A549 (cell line): ENCODE measurements around the gene STARD9. TPM values are rescaled to one million over a fixed set of nuclear protein-coding genes. Genes with fewer than 3 reads are reported as not detected.

Experiments
- ATAC-seq, 2 experiments: fragments of 200-7000 bp in 1 of 2; fragments of >200 bp in 1 of 2; cut with Nextera tagmentation in 1 of 2; cut with Tn5 transposase in 1 of 2; 3 replicates each; pipeline versions ENCODE4 v1.8.0 to v1.9.1; 2018 to 2020; ENCODE audit warnings: mild to moderate bottlenecking in 1 of 2, moderate library complexity in 1 of 2
- CTCF ChIA-PET: fragments of 300-600 bp; sonication (Branson Sonifier 250); formaldehyde crosslinking; extraction: SDS; loops from one replicate; lab custom pipeline; 2021; ENCODE audit warnings: antibody characterized with exemption, inconsistent platforms; lab: Yijun Ruan, JAX
- POLR2A ChIA-PET: fragments of 350-600 bp; formaldehyde crosslinking; extraction: SDS; loops from one replicate; lab custom pipeline; 2021; ENCODE audit warnings: antibody characterized with exemption, inconsistent platforms; lab: Yijun Ruan, JAX
- DNase-seq, 2 experiments: peaks; one replicate each; pipeline versions ENCODE4 v3.0.0 to v3.0.0-alpha.2; 2011 to 2016; ENCODE audit warnings: low read depth in 1 of 2, low spot score in 1 of 2
- FAIRE-seq: peaks from 2 replicates; lab custom pipeline; 2011; peaks lifted over from hg19 to GRCh38; lab: Jason Lieb, UNC
- H3K27ac ChIP-seq, 2 experiments: fragments of >200 bp; sonication (Bioruptor Twin); formaldehyde crosslinking; 3 replicates each; pipeline ENCODE4 v1.5.1; 2016 to 2017
- H3K4me1 ChIP-seq: fragments of >200 bp; sonication (Bioruptor Twin); formaldehyde crosslinking; 3 replicates; pipeline ENCODE4 v1.6.1; 2016
- H3K4me2 ChIP-seq: fragments of >200 bp; sonication (Bioruptor Twin); formaldehyde crosslinking; 3 replicates; pipeline ENCODE4 v1.6.1; 2016
- H3K4me3 ChIP-seq: fragments of >200 bp; sonication (Bioruptor Twin); formaldehyde crosslinking; 3 replicates; pipeline ENCODE4 v1.5.1; 2016
- H3K9me3 ChIP-seq: fragments of >200 bp; sonication (Bioruptor Twin); formaldehyde crosslinking; 3 replicates; pipeline ENCODE4 v1.6.1; 2016
- CBX2 ChIP-seq: fragments of 200-600 bp; sonication (generic); IDR thresholded peaks from 2 replicates; pipeline ENCODE4 v1.6.1; 2016; ENCODE audit warnings: low read depth, mild to moderate bottlenecking, borderline replicate concordance
- CHD2 ChIP-seq: fragments of 150-350 bp; IDR thresholded peaks from 2 replicates; pipeline ENCODE4 v1.6.1; 2014; ENCODE audit warnings: low read length; ENCODE audit not compliant: partially characterized antibody
- CHD4 ChIP-seq: fragments of 200-600 bp; sonication (generic); IDR thresholded peaks from 2 replicates; pipeline ENCODE4 v1.6.1; 2016; ENCODE audit warnings: antibody characterized with exemption, mild to moderate bottlenecking, borderline replicate concordance
- EHF ChIP-seq: fragments of 250-450 bp; sonication (Bioruptor Pico); IDR thresholded peaks from 2 replicates; pipeline ENCODE4 v1.5.0; 2020; ENCODE audit warnings: mild to moderate bottlenecking
- EHMT2 ChIP-seq: fragments of 200-600 bp; sonication (generic); IDR thresholded peaks from 2 replicates; pipeline ENCODE4 v1.6.1; 2016; ENCODE audit warnings: antibody characterized with exemption, low read depth, mild to moderate bottlenecking, moderate library complexity
- ELK1 ChIP-seq: fragments of 150-350 bp; IDR thresholded peaks from 2 replicates; pipeline ENCODE4 v1.6.1; 2014; ENCODE audit warnings: low read depth, mild to moderate bottlenecking, low read length
- EP300 ChIP-seq, 2 experiments: fragments of >200 bp; sonication (Bioruptor Twin); formaldehyde crosslinking; IDR thresholded peaks; 2 replicates in 1 of 2; 3 replicates in 1 of 2; pipeline ENCODE4 v1.6.1; 2016 to 2017
- ESRRA ChIP-seq: fragments of 150-350 bp; IDR thresholded peaks from 2 replicates; pipeline ENCODE4 v1.6.1; 2014; ENCODE audit warnings: mild to moderate bottlenecking, low read length, borderline replicate concordance
- FOSB ChIP-seq: fragments of 250-450 bp; sonication (Bioruptor Pico); IDR thresholded peaks from 2 replicates; pipeline ENCODE4 v1.5.0; 2020; ENCODE audit warnings: mild to moderate bottlenecking, moderate library complexity
- FOSL2 ChIP-seq, 2 experiments: fragments of 450-650 bp in 1 of 2; fragments of >200 bp in 1 of 2; sonication (Bioruptor Twin) in 1 of 2; formaldehyde crosslinking; IDR thresholded peaks; 2 replicates each; pipeline versions ENCODE4 v1.5.0 to v1.6.1; 2016 to 2020; ENCODE audit warnings: mild to moderate bottlenecking in 1 of 2, moderate library complexity in 1 of 2
- GATA3 ChIP-seq: IDR thresholded peaks from 2 replicates; pipeline ENCODE4 v1.6.1; 2012; ENCODE audit warnings: borderline replicate concordance
- HDAC2 ChIP-seq: fragments of 200-600 bp; sonication (generic); IDR thresholded peaks from 2 replicates; pipeline ENCODE4 v1.6.1; 2016
- HEYL ChIP-seq: fragments of 250-450 bp; sonication (Bioruptor Pico); IDR thresholded peaks from 2 replicates; pipeline ENCODE4 v1.8.0; 2021; ENCODE audit warnings: mild to moderate bottlenecking, moderate library complexity
- HMGXB4 ChIP-seq: fragments of 250-450 bp; sonication (Bioruptor Pico); IDR thresholded peaks from 2 replicates; pipeline ENCODE4 v1.5.0; 2021; ENCODE audit warnings: mild to moderate bottlenecking, moderate library complexity, borderline replicate concordance
- HOXB13 ChIP-seq: fragments of 250-450 bp; sonication (Bioruptor Pico); IDR thresholded peaks from 2 replicates; pipeline ENCODE4 v1.5.0; 2020; ENCODE audit warnings: low read depth, mild to moderate bottlenecking, moderate library complexity
- HOXB5 ChIP-seq: fragments of 250-450 bp; sonication (Bioruptor Pico); IDR thresholded peaks from 2 replicates; pipeline ENCODE4 v1.5.0; 2020; ENCODE audit warnings: mild to moderate bottlenecking, moderate library complexity
- KDM1A ChIP-seq: fragments of 200-600 bp; sonication (generic); IDR thresholded peaks from 2 replicates; pipeline ENCODE4 v1.6.1; 2016; ENCODE audit warnings: low read depth, mild to moderate bottlenecking
- KDM5A ChIP-seq: fragments of 200-600 bp; sonication (generic); IDR thresholded peaks from 2 replicates; pipeline ENCODE4 v1.6.1; 2016; ENCODE audit warnings: antibody characterized with exemption, mild to moderate bottlenecking
- MAFK ChIP-seq: fragments of 450-650 bp; IDR thresholded peaks from 2 replicates; pipeline ENCODE4 v1.6.1; 2014; ENCODE audit not compliant: partially characterized antibody
- MAZ ChIP-seq: fragments of 150-350 bp; IDR thresholded peaks from 2 replicates; pipeline ENCODE4 v1.6.1; 2014; ENCODE audit warnings: antibody characterized with exemption, low read depth, low read length, borderline replicate concordance
- MYC ChIP-seq: IDR thresholded peaks from 2 replicates; pipeline ENCODE4 v1.6.1; 2012; ENCODE audit warnings: mild to moderate bottlenecking, inconsistent platforms, low read length, improper control_type of control experiment, borderline replicate concordance
- NPAS2 ChIP-seq: fragments of 250-450 bp; sonication (Bioruptor Pico); IDR thresholded peaks from 2 replicates; pipeline ENCODE4 v1.8.0; 2022; ENCODE audit warnings: mild to moderate bottlenecking, moderate library complexity, borderline replicate concordance
- NR3C1 ChIP-seq: fragments of >200 bp; sonication (Bioruptor Twin); formaldehyde crosslinking; IDR thresholded peaks from 3 replicates; pipeline ENCODE4 v1.6.1; 2017
- PBX3 ChIP-seq: IDR thresholded peaks from 2 replicates; pipeline ENCODE4 v1.6.1; 2012
- RCOR1 ChIP-seq: fragments of 150-350 bp; IDR thresholded peaks from 2 replicates; pipeline ENCODE4 v1.6.1; 2014; ENCODE audit warnings: antibody characterized with exemption, low read length, low read depth
- SMC3 ChIP-seq: fragments of >200 bp; sonication (Bioruptor Twin); formaldehyde crosslinking; IDR thresholded peaks from 3 replicates; pipeline ENCODE4 v1.6.1; 2018; ENCODE audit warnings: inconsistent platforms
- ZC3H11A ChIP-seq: fragments of 450-650 bp; IDR thresholded peaks from 2 replicates; pipeline ENCODE4 v1.6.1; 2014; ENCODE audit warnings: antibody characterized with exemption, mild to moderate bottlenecking
- ZFP36 ChIP-seq: fragments of 450-650 bp; IDR thresholded peaks from 2 replicates; pipeline ENCODE4 v1.6.1; 2014; ENCODE audit warnings: borderline replicate concordance; ENCODE audit not compliant: partially characterized antibody
- ZSCAN20 ChIP-seq: fragments of 250-450 bp; sonication (Bioruptor Pico); IDR thresholded peaks from 2 replicates; pipeline ENCODE4 v1.8.0; 2022; ENCODE audit warnings: mild to moderate bottlenecking, moderate library complexity
- WGBS: methylation state at CpG from one replicate; pipeline ENCODE4 v1.1.6; 2017; ENCODE audit errors: missing lambda C conversion rate; 5-methylcytosine and 5-hydroxymethylcytosine counted together
- polyA plus RNA-seq, 4 experiments: library from polyadenylated mRNA; depleted of rRNA in 3 of 4; stranded (reverse); fragments of >200 nt; fragmentation: RNase III in 1 of 4; extraction: RNeasy Plus Mini Kit Qiagen cat#74134 plus additional on column Dnase treatment in 1 of 4; gene quantifications; 2 replicates in 3 of 4; 3 replicates in 1 of 4; pipeline ENCODE4 v1.2.3, GENCODE V29; 2011 to 2017
- TF ChIP-seq, protein P1 (sequence below): fragments of 450-650 bp; IDR thresholded peaks from 2 replicates; pipeline ENCODE4 v1.6.1; 2014; ENCODE audit warnings: antibody characterized with exemption

Gene STARD9
- polyA plus RNA-seq, 2 of the 4 experiments (the other 2 are of a cell fraction) = 1.2 TPM

- FAIRE-seq = no peak
These were observed 40.7 kb downstream of the STARD9 start for GRCh38 chr15:42616107-42616506.

DNA sequence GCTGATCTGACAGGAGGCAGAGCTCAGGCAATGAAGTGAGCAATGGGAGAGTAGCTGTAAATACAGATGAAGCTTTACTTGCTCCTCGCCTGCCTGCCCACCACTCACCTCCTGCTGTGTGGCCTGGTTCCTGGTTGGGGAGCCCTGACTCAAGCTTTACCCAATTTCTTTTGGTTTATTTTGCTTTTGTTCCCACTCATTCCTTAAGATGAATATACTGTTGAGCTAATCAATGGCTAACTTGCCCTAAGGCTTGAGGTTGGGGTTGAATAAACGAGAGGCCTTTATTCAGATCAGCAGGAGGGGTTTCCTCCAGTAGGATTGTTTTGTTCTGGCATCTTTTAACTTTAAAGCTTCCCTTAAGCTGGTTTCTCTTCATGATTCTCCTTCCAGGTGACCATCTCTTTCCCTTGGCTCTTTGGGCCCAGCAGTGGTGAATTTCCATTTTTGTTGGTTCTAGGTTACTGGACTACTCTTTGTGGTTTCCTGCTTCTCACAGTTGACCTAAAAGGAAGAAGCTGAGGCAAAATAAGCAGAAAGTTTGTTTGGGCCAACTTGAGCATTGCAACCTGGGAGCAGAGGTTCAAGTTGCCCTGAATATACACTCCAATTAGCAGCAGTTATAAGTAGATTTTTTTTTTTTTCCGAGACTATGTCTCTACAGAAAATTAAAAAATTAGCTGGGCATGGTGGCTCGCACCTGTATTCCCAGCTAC is 44.4 kb downstream of the STARD9 start:
- Histone ChIP-seq H3K4me3 (no peak overlapping the region), H3K9me3 (no peaks in the 10 kb centered on the region)
- WGBS = 90% methylated on average over 4 of the region's 4 CpGs
- no peak for ATAC-seq
- TF ChIP-seq SMC3 (no peak), ZFP36 (no peak), MAZ (no peak)
- TF ChIP-seq, all 56 proteins: peak for 0
- POLR2A ChIA-PET = no interaction called here
- H3K27ac ChIP-seq = no peak overlapping the region
- no peak overlapping the region for H3K4me2 ChIP-seq
- CTCF ChIA-PET = no interaction called here
- DNase-seq (no peak), FAIRE-seq (no peak)
- H3K4me1 ChIP-seq = no peaks in the 10 kb centered on the region

More at GRCh38 chr15:42616107-42616506, 40.7 kb downstream of the STARD9 start:
- H3K4me2 ChIP-seq = no peak overlapping the region
- DNase-seq (no peak), ATAC-seq (no peak)
- no peaks in the 10 kb centered on the region for H3K4me1 ChIP-seq
- TF ChIP-seq EHMT2 (no peak), FOSL2 (IDR thresholded peaks at IDR 0.05) (no peak), FOSL2 (CRISPR knock-in tag; IDR thresholded peaks at IDR 0.05) (no peak), GATA3 (no peak), ZFP36 (no peak), MYC (no peak), ESRRA (no peak), CHD4 (no peak), FOSB (no peak), HEYL (CRISPR knock-in tag) (no peak), HMGXB4 (CRISPR knock-in tag) (no peak), HDAC2 (no peak), CBX2 (no peak), CHD2 (no peak), NR3C1 (no peak), KDM1A (no peak), ELK1 (no peak), HOXB5 (no peak), NPAS2 (no peak), MAFK (no peak)
- H3K4me3 ChIP-seq = no peak overlapping the region
- no peaks in the 10 kb centered on the region for H3K9me3 ChIP-seq
- CTCF ChIA-PET = no interaction called here
- 49% methylated on average over 2 of the region's 2 CpGs for WGBS
- no peak overlapping the region for H3K27ac ChIP-seq
- POLR2A ChIA-PET = interaction anchor here (0.7 kb wide), 1 partner anchor 28 kb away, joined by 3 read pairs; no protein-coding TSS in a partner anchor

GRCh38 chr15:42621386-42621785 is 46.0 kb downstream of the STARD9 start:
- no peak for FAIRE-seq
- no peak overlapping the region for H3K4me2 ChIP-seq
- H3K4me1 ChIP-seq = no peaks in the 10 kb centered on the region
- DNase-seq = no peak
- WGBS = 84% methylated on average over 1 of the region's 1 CpG
- H3K27ac ChIP-seq = no peak overlapping the region
- no peak for ATAC-seq
- TF ChIP-seq ZC3H11A (no peak), ZSCAN20 (CRISPR knock-in tag) (no peak), RCOR1 (no peak), PBX3 (no peak), KDM1A (no peak), FOSL2 (IDR thresholded peaks at IDR 0.05) (no peak), FOSL2 (CRISPR knock-in tag; IDR thresholded peaks at IDR 0.05) (no peak), EP300 (IDR thresholded peaks at IDR 0.05) (no peak), MYC (no peak), ZFP36 (no peak), KDM5A (no peak), MAZ (no peak), HOXB13 (CRISPR knock-in tag) (no peak), HDAC2 (no peak), EHF (CRISPR knock-in tag) (no peak)
- TF ChIP-seq, protein P1, sequence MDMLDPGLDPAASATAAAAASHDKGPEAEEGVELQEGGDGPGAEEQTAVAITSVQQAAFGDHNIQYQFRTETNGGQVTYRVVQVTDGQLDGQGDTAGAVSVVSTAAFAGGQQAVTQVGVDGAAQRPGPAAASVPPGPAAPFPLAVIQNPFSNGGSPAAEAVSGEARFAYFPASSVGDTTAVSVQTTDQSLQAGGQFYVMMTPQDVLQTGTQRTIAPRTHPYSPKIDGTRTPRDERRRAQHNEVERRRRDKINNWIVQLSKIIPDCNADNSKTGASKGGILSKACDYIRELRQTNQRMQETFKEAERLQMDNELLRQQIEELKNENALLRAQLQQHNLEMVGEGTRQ = no peak
- ChIA-PET CTCF (no interaction called here), POLR2A (no interaction called here)
- H3K4me3 ChIP-seq = no peak overlapping the region
- no peaks in the 10 kb centered on the region for H3K9me3 ChIP-seq
